Midbrain (tissue), 1 donor: ENCODE data around the gene TLL1.

Experiments
- DNase-seq: peaks from one replicate; lab custom pipeline; 2025; lab: John Stamatoyannopoulos, UW

Gene TLL1

DNA sequence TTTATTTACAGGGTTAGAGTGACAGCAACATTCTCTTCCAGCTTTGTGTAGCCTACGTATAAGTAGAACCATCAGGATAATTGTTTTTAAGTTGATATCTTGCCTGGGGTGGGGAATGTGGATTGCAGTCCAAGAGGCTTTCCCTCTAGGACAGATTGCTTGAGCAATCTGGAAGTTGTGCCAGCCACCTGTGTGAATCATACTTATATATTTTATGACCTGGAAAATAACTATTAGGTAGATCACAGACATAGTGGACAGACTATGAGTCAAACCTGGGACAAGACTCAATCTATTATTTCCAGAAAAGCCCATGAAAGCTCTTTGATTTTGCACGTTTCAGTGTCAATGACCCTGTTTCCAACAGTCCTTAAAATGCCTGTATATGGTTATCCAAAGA lies 98.9 kb downstream of the TLL1 start:
- no peak for DNase-seq

GRCh38 chr4:165972747-165973146 lies 99.7 kb downstream of the TLL1 start:
- no peak for DNase-seq

DNA sequence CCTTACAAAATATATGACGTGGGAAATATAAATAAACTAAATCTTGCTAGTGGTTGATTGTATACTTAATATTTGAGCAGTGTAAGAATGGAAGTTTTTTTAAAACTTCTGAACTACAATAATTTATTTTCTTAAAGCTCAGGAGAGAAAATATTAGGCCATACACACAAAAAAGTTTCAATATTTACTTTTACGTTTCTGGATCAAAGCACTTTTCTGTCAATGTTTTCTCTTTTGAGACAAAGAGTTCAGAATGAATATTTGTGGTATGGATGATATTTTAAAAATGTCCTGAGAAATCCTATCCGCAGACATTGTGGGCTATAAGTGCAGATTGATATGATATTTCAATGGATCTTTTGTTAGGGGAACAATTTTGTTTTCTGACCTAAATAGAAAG lies 109.9 kb downstream of the TLL1 start:
- no peak for DNase-seq

DNA sequence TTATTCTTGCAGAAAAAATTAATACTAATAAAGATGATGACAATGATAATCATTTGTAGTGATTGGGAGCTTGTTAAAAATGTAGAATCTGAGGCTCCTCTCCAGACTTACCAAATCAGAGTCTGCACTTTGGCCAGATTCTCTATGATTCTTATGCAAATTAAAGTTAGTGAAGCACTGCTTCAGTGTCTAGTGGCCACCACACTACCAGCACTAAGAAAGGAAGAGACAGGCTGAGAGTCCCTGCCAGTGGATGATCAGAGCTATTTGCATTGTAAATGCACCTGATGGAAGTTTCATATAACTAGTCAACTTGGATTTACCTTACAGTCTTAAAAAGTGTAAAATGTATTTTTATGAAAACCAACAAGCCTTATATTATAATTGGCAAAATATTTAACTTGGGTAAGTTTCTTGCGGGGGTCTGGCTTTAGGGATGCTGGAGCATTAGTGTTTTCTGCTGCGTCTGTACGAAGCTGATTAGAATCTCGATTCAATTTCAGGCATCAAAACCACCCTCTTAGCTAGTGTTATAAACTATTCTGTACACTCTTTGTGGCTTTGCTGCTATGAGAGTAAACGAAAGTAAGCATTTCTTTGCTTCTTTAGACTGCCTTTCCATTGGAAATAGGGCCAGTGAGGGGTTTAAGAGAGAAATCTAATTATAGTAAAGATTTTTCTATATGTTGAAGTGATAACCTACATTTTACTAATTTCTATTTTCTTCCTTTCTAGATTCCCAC lies 114.1 kb downstream of the TLL1 start:
- DNase-seq, result no peak

DNA sequence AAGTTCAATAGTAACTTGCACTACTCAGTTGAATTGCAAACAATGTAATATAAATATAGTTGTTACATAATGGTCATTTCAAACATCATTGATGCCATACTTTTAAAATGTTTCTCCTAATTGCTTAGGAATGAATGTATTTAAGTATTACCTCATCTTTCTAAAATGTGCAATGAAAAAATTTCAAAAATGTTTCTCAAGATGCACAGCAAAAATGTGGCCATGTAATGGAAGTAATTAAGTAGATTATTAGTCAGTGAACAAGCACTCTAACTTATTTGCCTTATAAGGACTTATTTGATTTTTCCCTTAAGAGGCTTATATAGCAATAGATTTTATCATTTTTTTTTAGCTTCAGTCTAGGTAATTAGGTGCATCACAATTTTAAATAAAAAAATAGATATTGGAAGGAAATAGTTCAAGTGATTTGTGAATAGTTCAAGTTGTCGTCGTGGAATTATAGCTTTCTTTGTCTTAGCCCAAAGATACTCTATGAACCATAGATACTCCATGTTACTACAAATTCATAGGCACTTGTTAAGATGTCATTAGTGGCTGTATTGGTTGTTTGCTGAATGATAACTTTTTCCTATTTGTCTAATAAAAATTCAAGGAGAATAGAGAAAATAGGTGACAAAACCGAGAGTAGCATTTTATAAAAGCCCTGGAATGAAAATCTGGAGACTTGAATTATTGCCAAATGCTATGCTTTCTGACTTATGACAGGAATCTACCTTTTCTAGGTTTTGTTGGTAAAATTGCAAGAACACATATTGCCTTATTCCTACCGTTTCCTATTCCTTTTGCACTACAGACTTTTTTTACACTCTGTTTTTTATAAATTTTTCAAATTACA lies 118.5 kb downstream of the TLL1 start:
- DNase-seq, result no peak

- DNase-seq, result no peak
These were observed 119.2 kb downstream of the TLL1 start for GRCh38 chr4:165992283-165992682.

DNA sequence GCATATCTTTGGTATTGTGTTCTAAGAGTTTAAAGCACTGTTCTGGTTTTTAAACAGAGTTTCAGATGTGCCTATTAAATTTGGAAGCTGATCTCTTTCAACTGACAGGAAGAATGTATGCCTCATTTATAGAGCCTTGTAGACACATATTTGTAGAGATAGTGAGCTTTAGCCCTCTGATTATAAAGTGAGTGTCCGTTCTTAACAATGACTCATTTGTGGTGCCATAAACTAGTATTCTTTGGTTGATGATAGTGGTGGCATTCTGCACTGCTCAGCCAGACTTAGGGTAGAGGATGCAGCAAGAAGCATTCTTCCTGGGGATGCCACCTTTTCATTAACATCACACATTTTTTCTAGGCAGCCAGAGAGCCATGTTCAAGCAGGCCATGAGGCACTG lies 121.7 kb downstream of the TLL1 start:
- DNase-seq, result no peak

GRCh38 chr4:166003811-166004210 lies 130.8 kb downstream of the TLL1 start:
- no peak for DNase-seq

GRCh38 chr4:166006217-166006616 lies 133.2 kb downstream of the TLL1 start:
- no peak for DNase-seq

- DNase-seq, result no peak
These were observed 135.5 kb downstream of the TLL1 start for GRCh38 chr4:166008510-166008909.

- DNase-seq, result no peak
These were observed 139.3 kb downstream of the TLL1 start for GRCh38 chr4:166012129-166013030.

DNA sequence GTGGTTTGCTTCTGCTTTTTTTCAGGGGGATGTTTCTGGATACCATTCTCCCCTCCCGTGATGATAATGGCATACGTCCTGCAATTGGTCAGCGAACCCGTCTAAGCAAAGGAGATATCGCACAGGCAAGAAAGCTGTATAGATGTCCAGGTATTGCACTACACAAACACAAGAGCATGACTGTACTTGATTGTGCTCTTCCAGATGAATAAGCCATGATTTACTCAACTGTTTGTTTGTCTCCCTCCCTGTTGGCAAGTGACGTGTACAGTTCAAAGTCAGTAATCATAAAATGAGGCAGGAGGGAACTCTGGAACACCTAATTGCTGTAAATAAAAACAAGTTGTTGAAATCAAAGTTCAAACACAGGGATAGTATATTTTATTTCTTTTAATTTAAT lies 141.4 kb downstream of the TLL1 start:
- DNase-seq, result no peak

DNA sequence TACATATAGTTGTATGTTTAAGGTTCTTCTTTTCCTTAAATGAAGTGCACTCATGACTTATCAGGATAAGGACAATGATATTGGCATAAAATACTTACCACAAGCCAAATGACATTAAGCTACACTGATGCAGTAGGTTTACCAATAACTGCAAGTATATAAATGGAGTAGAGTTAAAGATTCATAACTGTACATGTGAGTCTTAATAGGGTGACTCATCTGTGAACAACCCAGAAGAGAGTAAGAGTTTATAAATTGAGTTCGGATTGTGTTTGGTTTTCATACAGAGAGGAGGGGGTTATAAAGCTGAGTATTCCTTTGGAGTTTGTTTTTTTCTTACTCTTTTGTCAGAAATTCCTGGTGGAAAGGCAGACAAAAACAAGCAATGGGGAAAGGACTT lies 144.8 kb downstream of the TLL1 start:
- DNase-seq, result no peak

DNA sequence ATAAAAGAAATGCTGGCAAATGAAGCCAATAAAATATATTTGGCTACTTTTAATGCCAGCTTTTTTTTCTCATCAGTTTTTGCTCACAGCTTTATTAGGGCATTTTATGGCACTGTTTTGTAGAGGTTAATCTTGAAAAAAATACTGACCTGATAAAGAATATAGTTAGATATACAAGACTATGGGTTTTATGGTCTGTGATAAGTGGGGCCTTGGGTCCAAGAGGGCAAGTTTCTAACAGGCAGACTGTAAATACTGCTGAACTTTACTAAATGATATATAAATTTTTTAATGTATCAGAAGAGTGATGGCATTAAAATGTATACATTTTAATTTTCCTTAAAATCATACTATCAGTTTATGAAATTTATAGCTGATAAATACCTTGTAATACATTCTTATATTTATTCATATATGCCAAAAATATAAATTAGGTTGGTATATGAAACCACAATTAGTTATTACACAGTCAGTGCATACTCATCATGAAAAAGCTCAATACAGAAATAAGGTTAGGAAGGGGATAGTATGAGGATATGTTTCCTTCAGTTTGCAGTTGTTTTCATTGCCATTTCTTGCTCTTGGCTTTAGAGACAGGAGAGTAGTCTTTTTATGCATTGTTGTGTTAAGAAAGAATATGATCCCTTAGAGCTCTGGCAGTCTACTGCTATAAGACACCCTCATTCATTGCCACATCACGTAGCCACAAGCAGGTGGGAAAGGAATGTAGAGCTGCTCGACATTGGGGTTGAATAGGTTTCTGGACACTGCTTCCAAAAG lies 146.6 kb downstream of the TLL1 start:
- no peak for DNase-seq

- DNase-seq, result no peak
These were observed 148.6 kb downstream of the TLL1 start for GRCh38 chr4:166021617-166022016.

DNA sequence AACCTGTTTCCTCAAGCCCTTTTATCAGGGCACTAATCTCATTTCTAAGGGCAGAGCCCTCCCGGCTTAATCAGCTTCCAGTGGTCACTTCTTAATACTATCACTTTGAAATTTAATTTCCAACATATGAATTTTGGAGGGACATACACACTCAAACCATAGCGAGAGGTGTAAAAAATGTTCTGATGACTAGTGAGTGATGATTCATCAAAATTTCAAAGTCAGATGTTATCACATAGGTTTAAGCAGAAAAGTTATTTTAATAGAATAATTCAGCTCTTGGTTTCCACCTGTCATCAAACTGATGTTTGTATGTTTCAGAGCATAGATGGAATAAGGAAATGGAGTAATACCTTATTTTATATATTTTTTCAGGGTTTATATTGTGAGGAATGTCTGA lies 161.9 kb downstream of the TLL1 start:
- no peak for DNase-seq

- DNase-seq, result no peak
These were observed 166.8 kb downstream of the TLL1 start for GRCh38 chr4:166039822-166040221.

- DNase-seq, result no peak
These were observed 169.5 kb downstream of the TLL1 start for GRCh38 chr4:166042510-166043055.

GRCh38 chr4:166043801-166044200 lies 170.8 kb downstream of the TLL1 start:
- no peak for DNase-seq

- DNase-seq, result no peak
These were observed 171.8 kb downstream of the TLL1 start for GRCh38 chr4:166044871-166045270.

DNA sequence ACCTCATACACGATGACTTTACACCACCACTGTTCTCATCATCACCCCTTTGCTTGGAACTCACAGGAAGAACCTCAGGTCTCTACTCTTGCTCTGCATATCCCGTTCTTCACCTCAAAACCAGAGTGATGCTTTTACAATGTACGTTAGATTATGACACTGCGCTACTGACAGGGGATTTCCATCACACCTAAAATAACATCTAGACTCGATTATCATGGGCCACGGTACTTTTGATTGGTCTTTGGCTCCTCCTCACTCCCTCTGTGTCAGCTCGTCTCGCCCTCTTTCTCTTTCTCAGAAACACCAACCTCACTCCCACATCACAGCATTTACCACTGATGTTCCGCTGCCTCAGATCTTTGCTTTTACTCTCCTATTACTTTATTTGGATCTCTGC lies 172.4 kb downstream of the TLL1 start:
- no peak for DNase-seq
